HepG2 (cell line): ENCODE data around the gene EXOSC7.

ENCODE experiments used
- EHMT2 ChIP-seq: fragments of 200-600 bp; sonication (generic); IDR thresholded peaks from 2 replicates; pipeline ENCODE4 v1.7.0; 2017; ENCODE audit warnings: antibody characterized with exemption, low read depth, low read length, borderline replicate concordance
- EZH2 ChIP-seq: conservative IDR thresholded peaks from 2 replicates; pipeline ENCODE4 v1.6.1; 2012; ENCODE audit warnings: mild to moderate bottlenecking, low read depth, low read length, moderate library complexity
- KAT7 ChIP-seq: IDR thresholded peaks from 2 replicates; pipeline ENCODE4 v1.6.1; 2018; ENCODE audit warnings: borderline replicate concordance, missing compliant biosample characterization
- ZNF335 ChIP-seq: sonication (generic); formaldehyde crosslinking; IDR thresholded peaks from 2 replicates; pipeline ENCODE4 v1.4.0; 2020; ENCODE audit warnings: missing genetic modification reagents
- TF ChIP-seq, protein P1 (sequence below): sonication (generic); formaldehyde crosslinking; conservative IDR thresholded peaks from 2 replicates; pipeline ENCODE4 v1.4.0; 2020; ENCODE audit warnings: mild to moderate bottlenecking, missing genetic modification reagents, moderate library complexity

DNA sequence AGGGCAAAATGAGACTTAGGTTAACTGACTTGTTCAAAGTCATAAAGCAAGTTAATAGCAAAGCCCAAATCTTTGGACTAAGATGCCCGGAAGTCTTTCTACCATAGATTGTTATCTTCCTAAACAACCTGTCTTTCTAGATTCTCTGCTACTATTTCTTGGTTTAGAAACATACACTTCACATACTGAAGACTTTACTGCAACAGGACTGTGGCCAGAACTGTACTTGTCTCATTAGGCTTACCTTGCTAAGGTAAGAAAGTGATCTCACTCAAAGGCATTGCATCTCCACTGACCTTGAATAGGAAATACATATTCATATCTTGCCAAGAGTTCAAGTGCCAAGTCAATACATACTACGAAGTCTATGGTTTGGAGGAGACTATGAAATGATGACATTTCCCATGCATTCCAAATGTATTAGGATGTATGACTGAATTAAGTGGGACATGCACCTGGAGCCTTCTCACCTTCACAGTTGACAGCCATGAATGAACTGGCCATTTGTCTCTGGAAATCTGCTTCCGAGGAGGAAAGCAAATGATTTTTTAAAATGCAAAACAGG, 5.0 kb upstream of the EXOSC7 start:
- TF ChIP-seq EHMT2 (no peak), EZH2 (no peak), ZNF335 (CRISPR knock-in tag) (no peak), KAT7 (CRISPR knock-in tag) (no peak)
- TF ChIP-seq, protein P1, sequence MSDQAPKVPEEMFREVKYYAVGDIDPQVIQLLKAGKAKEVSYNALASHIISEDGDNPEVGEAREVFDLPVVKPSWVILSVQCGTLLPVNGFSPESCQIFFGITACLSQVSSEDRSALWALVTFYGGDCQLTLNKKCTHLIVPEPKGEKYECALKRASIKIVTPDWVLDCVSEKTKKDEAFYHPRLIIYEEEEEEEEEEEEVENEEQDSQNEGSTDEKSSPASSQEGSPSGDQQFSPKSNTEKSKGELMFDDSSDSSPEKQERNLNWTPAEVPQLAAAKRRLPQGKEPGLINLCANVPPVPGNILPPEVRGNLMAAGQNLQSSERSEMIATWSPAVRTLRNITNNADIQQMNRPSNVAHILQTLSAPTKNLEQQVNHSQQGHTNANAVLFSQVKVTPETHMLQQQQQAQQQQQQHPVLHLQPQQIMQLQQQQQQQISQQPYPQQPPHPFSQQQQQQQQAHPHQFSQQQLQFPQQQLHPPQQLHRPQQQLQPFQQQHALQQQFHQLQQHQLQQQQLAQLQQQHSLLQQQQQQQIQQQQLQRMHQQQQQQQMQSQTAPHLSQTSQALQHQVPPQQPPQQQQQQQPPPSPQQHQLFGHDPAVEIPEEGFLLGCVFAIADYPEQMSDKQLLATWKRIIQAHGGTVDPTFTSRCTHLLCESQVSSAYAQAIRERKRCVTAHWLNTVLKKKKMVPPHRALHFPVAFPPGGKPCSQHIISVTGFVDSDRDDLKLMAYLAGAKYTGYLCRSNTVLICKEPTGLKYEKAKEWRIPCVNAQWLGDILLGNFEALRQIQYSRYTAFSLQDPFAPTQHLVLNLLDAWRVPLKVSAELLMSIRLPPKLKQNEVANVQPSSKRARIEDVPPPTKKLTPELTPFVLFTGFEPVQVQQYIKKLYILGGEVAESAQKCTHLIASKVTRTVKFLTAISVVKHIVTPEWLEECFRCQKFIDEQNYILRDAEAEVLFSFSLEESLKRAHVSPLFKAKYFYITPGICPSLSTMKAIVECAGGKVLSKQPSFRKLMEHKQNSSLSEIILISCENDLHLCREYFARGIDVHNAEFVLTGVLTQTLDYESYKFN: no peak
